Measurements from ENCODE around the gene IL10RA.

The IL10RA gene

GRCh38 chr11:117992136-117992535 is 5.9 kb downstream of the IL10RA start:
- no peak for DNase-seq (ENCODE audit: low read depth in 2 of 2)

- no peak for DNase-seq (ENCODE audit: low read depth in 2 of 2)
These were observed 6.4 kb downstream of the IL10RA start for GRCh38 chr11:117992620-117993019.

- no peak for DNase-seq (ENCODE audit: low read depth in 2 of 2)
These were observed 8.0 kb downstream of the IL10RA start for GRCh38 chr11:117993988-117994745.

GRCh38 chr11:117995472-117995871 is 9.3 kb downstream of the IL10RA start:
- DNase-seq (ENCODE audit: low read depth in 2 of 2) = no peak

GRCh38 chr11:117996058-117996457 is 9.9 kb downstream of the IL10RA start:
- no peak for DNase-seq (ENCODE audit: low read depth in 2 of 2)

- DNase-seq (ENCODE audit: low read depth in 2 of 2) = no peak
These were observed 11.2 kb downstream of the IL10RA start for GRCh38 chr11:117997406-117997805.

- no peak for DNase-seq (ENCODE audit: low read depth in 2 of 2)
These were observed 11.8 kb downstream of the IL10RA start for GRCh38 chr11:117997823-117998579.

GRCh38 chr11:117998664-117999353 is 12.6 kb downstream of the IL10RA start:
- DNase-seq (ENCODE audit: low read depth in 2 of 2) = no peak

GRCh38 chr11:117999354-117999993 is 13.3 kb downstream of the IL10RA start:
- DNase-seq (ENCODE audit: low read depth in 2 of 2) = no peak

- DNase-seq (ENCODE audit: low read depth in 2 of 2) = no peak
These were observed 14.1 kb downstream of the IL10RA start for GRCh38 chr11:118000067-118000849.

- no peak for DNase-seq (ENCODE audit: low read depth in 2 of 2)
These were observed 14.6 kb downstream of the IL10RA start for GRCh38 chr11:118000850-118001228.

GRCh38 chr11:118001494-118001971 is 15.3 kb downstream of the IL10RA start:
- DNase-seq (ENCODE audit: low read depth in 2 of 2) = no peak

GRCh38 chr11:118002010-118002540 is 15.9 kb downstream of the IL10RA start:
- DNase-seq (ENCODE audit: low read depth in 2 of 2) = peak in 1 of 2 donors; percentile 65

- peak; percentile 51 to 71 for DNase-seq (ENCODE audit: low read depth in 2 of 2)
These were observed 16.6 kb downstream of the IL10RA start for GRCh38 chr11:118002541-118003423.

GRCh38 chr11:118003456-118003855 is 17.3 kb downstream of the IL10RA start:
- no peak for DNase-seq (ENCODE audit: low read depth in 2 of 2)

GRCh38 chr11:118004543-118005223 is 18.5 kb downstream of the IL10RA start:
- no peak for DNase-seq (ENCODE audit: low read depth in 2 of 2)

- no peak for DNase-seq (ENCODE audit: low read depth in 2 of 2)
These were observed 19.3 kb downstream of the IL10RA start for GRCh38 chr11:118005224-118006152.

GRCh38 chr11:118006153-118006534 is 19.9 kb downstream of the IL10RA start:
- DNase-seq (ENCODE audit: low read depth in 2 of 2) = no peak
